Gastroesophageal sphincter (tissue), 4 donors: ENCODE data around the gene TANGO2. TPM values are rescaled to one million over a fixed set of nuclear protein-coding genes. Genes with fewer than 3 reads are reported as not detected.

Source experiments
- ATAC-seq: fragments of 150-250 bp; one replicate; pipeline ENCODE4 v1.9.1; 2016; ENCODE audit warnings: mild to moderate bottlenecking, moderate library complexity
- H3K27ac ChIP-seq, 4 donors: fragments of 200-600 bp; sonication (generic) in 3 of 4; 1 replicate in 3 of 4; 2 replicates in 1 of 4; pipeline ENCODE4 v1.5.1; 2016 to 2019
- H3K27me3 ChIP-seq: fragments of 200-600 bp; sonication (generic); one replicate; pipeline ENCODE4 v1.5.1; 2019
- H3K36me3 ChIP-seq, 2 donors: fragments of 200-600 bp; sonication (generic); one replicate each; pipeline ENCODE4 v1.5.1; 2019; ENCODE audit warnings: control low read depth in 1 of 2
- H3K4me1 ChIP-seq, 3 donors: fragments of 200-600 bp; sonication (generic); 1 replicate in 2 of 3; 2 replicates in 1 of 3; pipeline ENCODE4 v1.5.1; 2016 to 2019; ENCODE audit warnings: control low read depth in 2 of 3
- H3K4me3 ChIP-seq, 2 donors: fragments of 200-600 bp; sonication (generic); one replicate each; pipeline ENCODE4 v1.5.1; 2019; ENCODE audit warnings: mild to moderate bottlenecking in 1 of 2, moderate library complexity in 1 of 2
- H3K9me3 ChIP-seq, 3 donors: fragments of 200-600 bp; sonication (generic); one replicate each; pipeline ENCODE4 v1.5.1; 2017 to 2019; ENCODE audit warnings: control low read depth in 2 of 3
- CTCF ChIP-seq, 4 experiments: fragments of 200-600 bp in 2 of 4; fragments of 450-650 bp in 2 of 4; sonication (generic) in 1 of 4; IDR thresholded peaks; one replicate each; pipeline ENCODE4 v1.5.1; 2017 to 2019; ENCODE audit warnings: antibody characterized with exemption in 4 of 4, mild to moderate bottlenecking in 2 of 4, moderate library complexity in 2 of 4
- EP300 ChIP-seq: sonication (generic); formaldehyde crosslinking; IDR thresholded peaks from one replicate; pipeline ENCODE4 v1.6.1; 2017; ENCODE audit warnings: antibody characterized with exemption, mild to moderate bottlenecking
- POLR2A ChIP-seq, 2 donors: fragments of 450-650 bp; IDR thresholded peaks; one replicate each; pipeline ENCODE4 v1.6.1; 2017; ENCODE audit warnings: antibody characterized with exemption in 2 of 2, mild to moderate bottlenecking in 2 of 2, moderate library complexity in 1 of 2
- POLR2AphosphoS5 ChIP-seq: sonication (generic); formaldehyde crosslinking; IDR thresholded peaks from one replicate; pipeline ENCODE4 v1.6.1; 2017; ENCODE audit warnings: antibody characterized with exemption
- WGBS, 2 donors: methylation state at CpG; one replicate each; pipeline ENCODE4 v1.1.5; 2018; ENCODE audit warnings: low coverage in 1 of 2; 5-methylcytosine and 5-hydroxymethylcytosine counted together
- total RNA-seq, 4 donors: library from RNA; depleted of rRNA; stranded (reverse); fragments of >200 nt; gene quantifications; one replicate each; pipeline ENCODE4 v1.1.0, GENCODE V29; 2016

Gene TANGO2
- total RNA-seq, 4 donors from 2014 or later = 20.0 to 65.5 (median 45.8) TPM

GRCh38 chr22:20040327-20041200, 19.7 kb downstream of the TANGO2 start:
- Histone ChIP-seq H3K36me3 (peaks cover 0 to 91% of the 10 kb centered on the region in 2 donors), H3K4me1 (peaks cover 0 to 9% (median 0%) of the 10 kb centered on the region in 3 donors), H3K4me3 (no peak overlapping the region), H3K27ac (no peak overlapping the region), H3K9me3 (no peaks in the 10 kb centered on the region), H3K27me3 (no peaks in the 10 kb centered on the region)
- WGBS, 2 donors = 80 to 100% methylated on average over 1 to 2 of the region's 7 CpGs
- TF ChIP-seq EP300 (no peak), POLR2A (IDR thresholded peaks at IDR 0.05) (no peak), POLR2AphosphoS5 (no peak), CTCF (IDR thresholded peaks at IDR 0.05) (no peak)
- no peak for ATAC-seq

- 95 to 100% methylated on average over 2 to 6 of the region's 26 CpGs for WGBS, 2 donors
- peaks cover 0 to 9% (median 0%) of the 10 kb centered on the region in 3 donors for H3K4me1 ChIP-seq
- no peaks in the 10 kb centered on the region for H3K27me3 ChIP-seq
- H3K9me3 ChIP-seq = no peaks in the 10 kb centered on the region
- no peak for ATAC-seq
- H3K36me3 ChIP-seq = peaks cover 0 to 100% of the 10 kb centered on the region in 2 donors
- no peak overlapping the region for H3K4me3 ChIP-seq
- no peak for TF ChIP-seq POLR2AphosphoS5
- no peak overlapping the region for H3K27ac ChIP-seq
Measured at GRCh38 chr22:20043057-20043996, 22.4 kb downstream of the TANGO2 start.

GRCh38 chr22:20043997-20044342, 23.1 kb downstream of the TANGO2 start:
- Histone ChIP-seq H3K27ac (no peak overlapping the region), H3K36me3 (peaks cover 0 to 100% of the 10 kb centered on the region in 2 donors), H3K4me1 (peaks cover 0 to 9% (median 0%) of the 10 kb centered on the region in 3 donors), H3K4me3 (no peak overlapping the region), H3K27me3 (no peaks in the 10 kb centered on the region), H3K9me3 (no peaks in the 10 kb centered on the region)
- WGBS, 2 donors = no CpG with 5 or more reads among the region's 7 CpGs
- TF ChIP-seq CTCF (IDR thresholded peaks at IDR 0.05) = no peak
- TF ChIP-seq EP300 = no peak
- no peak for TF ChIP-seq POLR2AphosphoS5
- no peak for TF ChIP-seq POLR2A (IDR thresholded peaks at IDR 0.05)
- no peak for ATAC-seq

GRCh38 chr22:20044495-20045151, 23.7 kb downstream of the TANGO2 start:
- Histone ChIP-seq H3K27me3 (no peaks in the 10 kb centered on the region), H3K36me3 (peaks cover 0 to 97% of the 10 kb centered on the region in 2 donors), H3K4me3 (no peak overlapping the region), H3K9me3 (no peaks in the 10 kb centered on the region), H3K27ac (no peak overlapping the region), H3K4me1 (peaks cover 0 to 9% (median 0%) of the 10 kb centered on the region in 3 donors)
- WGBS, 2 donors = 79 to 87% methylated on average over 4 to 8 of the region's 10 CpGs
- TF ChIP-seq POLR2A (IDR thresholded peaks at IDR 0.05) (no peak), CTCF (IDR thresholded peaks at IDR 0.05) (no peak), POLR2AphosphoS5 (no peak), EP300 (no peak)
- no peak for ATAC-seq

GRCh38 chr22:20046730-20047129, 25.8 kb downstream of the TANGO2 start:
- Histone ChIP-seq H3K4me1 (no peaks in the 10 kb centered on the region), H3K36me3 (peaks cover 0 to 90% of the 10 kb centered on the region in 2 donors), H3K27me3 (no peaks in the 10 kb centered on the region), H3K9me3 (no peaks in the 10 kb centered on the region), H3K4me3 (no peak overlapping the region), H3K27ac (no peak overlapping the region)
- no peak for TF ChIP-seq EP300
- TF ChIP-seq CTCF (IDR thresholded peaks at IDR 0.05) = no peak
- TF ChIP-seq POLR2AphosphoS5 = no peak
- no peak for TF ChIP-seq POLR2A (IDR thresholded peaks at IDR 0.05)
- WGBS, 2 donors = 92% methylated on average over 4 of the region's 4 CpGs; no CpG with 5 or more reads in 1 of the 2 donors
- no peak for ATAC-seq
